ENCODE results near the gene IL19. TPM values are rescaled to one million over a fixed set of nuclear protein-coding genes. Genes with fewer than 3 reads are reported as not detected.

Gene IL19
- polyA plus RNA-seq, 1 of the 3 experiments (the other 2 are of a cell fraction), result not detected

GRCh38 chr1:206890125-206891060, 119.8 kb downstream of the IL19 start:
- no peaks in the 10 kb centered on the region for H3K9me3 ChIP-seq
- H3K36me3 ChIP-seq (replicated peaks in 1 of 2; ENCODE audit: control insufficient read depth in 1 of 2, insufficient read depth in 2 of 2, low read length in 1 of 2), result no peaks in the 10 kb centered on the region
- H3K4me3 ChIP-seq (ENCODE audit: low read depth in 2 of 2, low read length in 1 of 2), result no peak overlapping the region
- ChIA-PET CTCF (interaction anchor here (1.3 to 1.4 kb wide), 2 partner anchors 22 to 164 kb away, joined by 3 read pairs; no protein-coding TSS in a partner anchor), POLR2A (no interaction called here)
- WGBS (ENCODE audit: low lambda C conversion rate), result 74% methylated on average over 15 of the region's 15 CpGs
- no peaks in the 10 kb centered on the region for H3F3A ChIP-seq (replicated peaks; ENCODE audit: insufficient read depth)
- H3K4me1 ChIP-seq (ENCODE audit: control insufficient read depth in 1 of 2, insufficient read depth in 2 of 2, low read depth in 1 of 2, low read length in 1 of 2), result no peaks in the 10 kb centered on the region
- H3K79me2 ChIP-seq (ENCODE audit: insufficient read depth), result no peaks in the 10 kb centered on the region
- no peaks in the 10 kb centered on the region for H4K20me1 ChIP-seq (ENCODE audit: insufficient read depth)
- no peak for TF ChIP-seq USF2 (IDR thresholded peaks at IDR 0.05; ENCODE audit: borderline replicate concordance, low read depth, low read length)
- no peak for TF ChIP-seq ELF1 (IDR thresholded peaks at IDR 0.05)
- no peak for TF ChIP-seq MAX (IDR thresholded peaks at IDR 0.05; ENCODE audit: low read depth)
- TF ChIP-seq POLR2AphosphoS5 (IDR thresholded peaks at IDR 0.05; ENCODE audit: low read depth, low read length), result no peak
- no peak for TF ChIP-seq GABPA (IDR thresholded peaks at IDR 0.05; ENCODE audit: low read depth)
- no peak for TF ChIP-seq MEF2A (IDR thresholded peaks at IDR 0.05; ENCODE audit: borderline replicate concordance, low read depth)
- TF ChIP-seq CHD2 (IDR thresholded peaks at IDR 0.05; ENCODE audit: low read length, partially characterized antibody), result no peak
- TF ChIP-seq REST (IDR thresholded peaks at IDR 0.05; ENCODE audit: low read depth, low read length), result no peak
- TF ChIP-seq USF1 (IDR thresholded peaks at IDR 0.05; ENCODE audit: borderline replicate concordance, low read depth), result no peak
- no peak for TF ChIP-seq JUND (IDR thresholded peaks at IDR 0.05)
- TF ChIP-seq CTCF (IDR thresholded peaks at IDR 0.05), result no peak
- TF ChIP-seq RCOR1 (IDR thresholded peaks at IDR 0.05; ENCODE audit: low read length), result no peak
- TF ChIP-seq NRF1 (IDR thresholded peaks at IDR 0.05; ENCODE audit: low read depth, low read length), result no peak
- DNase-seq, result no peak
- H2AFZ ChIP-seq (ENCODE audit: low read depth), result no peak overlapping the region
- H3K9ac ChIP-seq, result no peak overlapping the region
- H3K27me3 ChIP-seq (ENCODE audit: insufficient read depth), result peaks cover 5% of the 10 kb centered on the region; the same call in 1 of the 2 replicates
- no peak overlapping the region for H3K27ac ChIP-seq (ENCODE audit: low read depth in 2 of 2, low read length in 1 of 2)
- no peak overlapping the region for H3K4me2 ChIP-seq
- H3K9me2 ChIP-seq, result no peaks in the 10 kb centered on the region
